Esophagus mucosa (tissue), 1 donor: Measurements from ENCODE around the gene TCF12. TPM values are rescaled to one million over a fixed set of nuclear protein-coding genes. Genes with fewer than 3 reads are reported as not detected.

Experiments used
- ATAC-seq: fragments of 200-7000 bp; cut with Tn5 transposase; one replicate; pipeline ENCODE4 v1.9.1; 2020
- total RNA-seq: library from RNA; stranded (reverse); gene quantifications from one replicate; pipeline ENCODE4 v1.2.4, GENCODE V29; 2023
- donor health status: DM: yes; HTN: yes; CAD: no.

TCF12 gene
- total RNA-seq, 1 donor from 2014 or later: 47.9 TPM

DNA sequence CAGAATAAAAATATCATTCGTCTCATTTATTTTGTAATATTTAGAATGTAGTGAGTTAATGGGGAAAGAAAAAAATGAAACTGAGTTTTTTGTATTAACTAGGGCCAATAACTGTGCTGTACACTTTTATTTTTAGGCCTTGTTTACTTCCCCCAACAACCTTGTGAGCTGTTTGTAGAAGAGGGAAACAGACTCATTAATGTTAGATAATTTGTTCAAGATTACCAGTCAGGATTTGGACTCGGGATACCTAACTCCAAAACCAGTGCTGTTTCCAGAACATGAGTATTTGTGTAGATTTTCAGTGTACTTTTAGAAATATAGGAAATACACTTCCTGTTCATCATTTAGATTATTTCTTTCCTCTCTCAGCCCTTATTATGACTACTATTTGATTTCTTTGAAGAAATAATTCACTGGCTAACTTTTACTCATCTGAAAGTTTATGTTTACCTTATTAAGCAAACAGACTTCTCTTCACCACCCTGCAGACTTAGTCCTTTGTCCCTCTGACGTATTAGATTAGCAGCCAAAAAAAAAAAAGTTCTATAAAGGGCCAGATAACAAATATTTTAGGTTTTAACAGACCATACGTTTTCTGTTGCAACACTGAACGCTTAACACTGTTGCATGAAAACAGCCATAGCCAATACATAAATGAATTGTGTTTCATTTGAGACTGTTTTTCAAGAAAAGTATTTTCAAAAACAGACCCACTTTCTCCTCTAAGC lies 265.3 kb downstream of the TCF12 start:
- ATAC-seq: no peak

DNA sequence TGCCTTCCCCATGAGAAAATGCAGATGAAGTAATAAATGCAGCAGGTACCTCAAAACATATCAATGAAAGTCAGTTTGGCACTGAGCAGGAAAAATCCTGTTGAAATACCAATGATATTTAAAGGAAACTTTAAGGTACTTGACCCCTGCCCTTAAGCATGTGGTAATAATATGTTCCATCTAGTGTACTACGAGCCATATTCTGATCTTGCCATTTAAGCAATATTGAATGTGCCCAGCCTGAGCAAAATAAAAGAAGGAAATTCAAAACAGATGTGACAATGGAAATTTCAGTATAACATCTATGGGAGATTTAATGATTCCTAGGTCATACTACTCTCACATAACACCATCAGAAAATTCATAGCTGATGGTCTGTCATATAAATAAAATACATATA lies 266.1 kb downstream of the TCF12 start:
- ATAC-seq: no peak

DNA sequence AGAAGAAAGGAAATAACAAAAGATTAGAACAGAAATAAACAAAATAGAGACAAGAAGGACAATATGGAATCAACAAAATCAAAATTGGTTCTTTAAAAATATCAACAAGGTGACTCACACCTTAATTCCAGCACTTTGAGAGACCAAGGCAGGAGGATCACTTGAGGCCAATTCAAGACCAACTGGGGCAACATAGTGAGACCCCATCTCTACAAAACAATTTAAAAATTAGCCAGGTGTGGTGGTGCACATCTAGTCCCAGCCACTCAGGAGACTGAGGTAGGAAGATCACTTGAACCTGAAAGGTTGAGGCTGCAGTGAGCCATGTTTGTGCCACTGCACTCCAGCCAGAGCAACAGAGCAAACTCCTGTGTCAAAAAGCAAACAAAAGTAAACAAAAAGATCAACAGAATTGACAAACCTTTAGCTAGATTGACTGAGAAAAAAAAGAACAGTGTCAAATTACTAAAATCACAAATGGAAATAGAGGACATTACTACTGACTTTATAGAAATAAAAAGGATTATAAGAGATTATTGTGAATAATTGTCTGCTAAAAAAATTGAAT lies 267.1 kb downstream of the TCF12 start:
- no peak for ATAC-seq

DNA sequence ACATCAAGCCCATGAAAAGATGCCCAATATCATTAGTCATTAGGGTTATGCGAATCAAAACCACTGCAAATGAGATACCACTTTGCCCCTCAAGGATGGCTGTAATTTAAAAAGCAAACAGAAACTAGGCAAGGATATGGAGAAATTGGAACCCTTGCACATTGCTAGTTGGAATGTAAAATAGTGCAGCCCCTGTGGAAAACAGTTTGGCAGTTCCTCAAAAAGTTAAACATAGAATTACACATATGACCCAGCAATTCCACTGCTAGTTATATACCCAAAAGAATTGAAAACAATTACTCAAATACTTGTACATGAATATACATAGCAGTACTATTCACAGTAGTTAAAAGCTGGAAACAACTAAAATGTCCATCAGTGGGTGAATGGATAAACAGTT lies 271.0 kb downstream of the TCF12 start:
- no peak for ATAC-seq

DNA sequence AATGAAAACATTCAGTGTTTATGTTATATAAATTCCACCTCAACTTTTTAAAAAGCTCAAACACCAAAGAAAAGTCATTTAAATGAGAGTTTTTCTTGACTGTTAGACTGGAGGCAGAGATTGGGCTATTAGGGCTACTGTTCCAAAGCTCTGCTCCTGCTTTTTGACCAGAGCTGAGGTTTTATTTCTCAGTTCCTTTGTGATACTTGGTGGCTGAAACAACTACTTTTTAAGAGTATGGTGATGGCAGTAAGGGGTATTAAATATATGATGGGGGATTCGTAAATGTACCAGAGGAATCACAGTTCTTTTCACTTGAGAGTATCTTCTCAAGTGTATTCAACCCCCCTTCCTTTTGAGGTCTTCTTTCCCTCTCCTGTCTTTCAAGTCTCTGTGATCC lies 271.8 kb downstream of the TCF12 start:
- no peak for ATAC-seq

DNA sequence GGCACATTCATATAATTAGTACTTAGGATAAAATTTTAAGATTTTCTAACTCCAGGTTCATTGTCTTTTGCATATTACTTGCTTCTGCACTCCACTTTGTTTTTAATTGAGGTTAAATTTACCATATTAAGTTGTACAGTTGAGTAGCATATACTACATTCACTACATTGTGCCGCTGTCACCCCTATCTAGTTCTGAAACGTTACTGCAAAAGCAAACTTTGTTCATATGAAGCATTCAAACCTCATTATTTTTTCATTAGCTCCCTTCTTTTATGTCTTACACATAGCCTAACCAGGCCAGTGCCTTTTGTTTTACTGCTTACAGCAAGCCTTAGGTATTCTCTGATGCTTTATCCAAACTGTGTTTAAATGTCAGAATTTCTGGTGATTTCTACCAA lies 274.7 kb downstream of the TCF12 start:
- no peak for ATAC-seq

DNA sequence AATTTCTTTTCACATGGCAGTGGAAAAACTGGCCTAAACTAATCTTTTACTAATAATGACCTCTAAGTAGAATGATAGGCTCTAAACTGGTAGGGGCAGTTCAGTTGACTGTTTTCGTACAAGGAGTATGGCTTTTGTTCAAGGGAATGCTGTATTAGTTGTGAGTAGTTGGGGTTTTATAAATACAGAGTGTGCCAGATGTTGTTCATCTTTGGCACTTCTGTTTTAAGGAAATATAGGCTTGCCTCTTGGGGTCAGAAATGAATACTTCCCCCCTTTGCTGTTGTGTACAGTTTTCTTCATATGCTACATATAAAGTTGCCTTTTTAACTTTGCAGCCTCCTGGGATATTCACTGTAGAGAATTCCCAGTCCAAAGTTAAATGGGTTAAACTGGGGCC lies 276.9 kb downstream of the TCF12 start:
- ATAC-seq: no peak

DNA sequence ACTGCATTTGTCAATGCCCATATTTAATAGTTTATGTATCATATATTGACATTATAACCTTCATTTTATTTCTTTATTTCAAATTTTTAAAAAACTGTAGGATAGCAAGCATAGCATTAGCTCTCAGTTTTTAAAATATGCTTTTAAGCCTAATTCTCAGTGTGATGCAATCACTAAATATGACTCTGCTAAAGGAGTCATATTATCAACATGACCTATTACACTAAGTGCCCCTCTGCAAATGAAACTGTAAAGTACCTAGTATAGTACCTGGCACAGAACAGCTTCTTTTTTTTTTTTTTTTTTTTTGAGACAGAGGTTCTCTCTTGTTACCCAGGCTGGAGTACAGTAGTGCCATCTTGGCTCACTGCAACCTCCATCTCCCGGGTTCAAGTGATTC lies 278.4 kb downstream of the TCF12 start:
- no peak for ATAC-seq

DNA sequence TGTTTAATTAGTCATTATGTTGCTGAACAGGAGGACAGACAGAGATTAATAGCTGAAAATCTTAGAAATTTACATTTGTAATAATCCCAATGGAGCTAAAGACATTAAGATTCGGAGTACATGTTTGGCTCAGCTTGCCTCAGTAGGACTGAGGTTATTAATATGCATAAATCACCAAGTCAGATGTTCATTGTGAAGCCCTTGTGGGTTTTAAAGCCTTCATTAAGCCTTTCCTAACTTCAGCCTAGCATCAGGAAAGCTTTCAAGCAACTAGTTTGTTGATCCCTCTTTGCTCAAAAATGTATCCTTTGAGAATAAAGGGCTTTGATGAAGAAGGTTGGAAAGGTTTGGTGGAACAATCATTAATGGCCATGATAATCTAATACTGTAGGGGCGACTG lies 279.7 kb downstream of the TCF12 start:
- ATAC-seq: no peak

DNA sequence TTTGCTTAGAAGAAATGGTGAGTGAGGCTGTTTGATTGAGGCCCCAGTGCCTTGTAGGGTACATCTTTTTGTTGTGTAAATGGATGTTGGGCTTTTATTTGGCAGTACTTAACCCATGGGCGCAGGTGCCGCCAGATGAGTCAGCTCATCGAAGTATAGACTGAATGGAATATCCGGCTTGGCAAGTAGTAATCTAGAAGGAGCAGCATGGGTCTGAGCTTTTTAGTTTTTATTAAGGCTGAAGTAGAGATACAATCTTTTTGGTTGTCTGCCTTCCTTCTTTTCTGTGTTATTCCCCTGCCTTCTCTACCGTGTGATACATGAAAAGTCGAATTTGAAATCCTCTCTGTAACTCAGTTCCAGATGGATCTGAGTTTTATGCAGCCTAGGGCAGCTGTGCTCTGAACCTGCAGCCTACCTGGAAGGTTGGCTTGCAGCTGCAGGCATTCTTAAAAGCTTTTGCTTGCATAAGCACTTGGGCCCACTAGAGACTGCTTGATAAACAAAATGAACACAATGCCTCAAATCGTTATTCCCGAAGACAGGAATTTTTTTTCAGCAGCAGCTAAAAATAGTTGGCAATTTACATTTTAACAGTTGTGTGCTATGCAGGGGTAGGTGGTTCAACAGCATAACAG lies 280.3 kb downstream of the TCF12 start:
- peak; percentile 44 for ATAC-seq

DNA sequence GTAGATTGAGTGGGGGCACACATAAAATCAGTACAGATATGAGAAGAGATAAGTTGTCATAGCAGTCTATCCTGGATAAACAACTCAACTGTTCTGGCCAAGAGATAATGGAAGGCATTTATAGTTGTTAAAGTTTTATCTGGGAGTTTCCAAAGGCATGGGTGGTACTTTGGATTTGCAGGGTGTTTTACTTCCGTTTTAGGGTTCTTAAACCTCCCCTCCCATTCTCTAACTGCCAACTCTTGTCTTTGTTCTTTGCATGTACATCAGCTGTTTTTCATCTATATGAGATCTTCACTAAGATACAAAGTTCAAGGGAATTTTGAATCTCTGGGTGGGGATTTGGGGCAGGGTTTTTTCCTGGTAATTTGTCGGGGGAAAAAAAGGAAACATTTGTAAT lies 283.1 kb downstream of the TCF12 start:
- no peak for ATAC-seq

DNA sequence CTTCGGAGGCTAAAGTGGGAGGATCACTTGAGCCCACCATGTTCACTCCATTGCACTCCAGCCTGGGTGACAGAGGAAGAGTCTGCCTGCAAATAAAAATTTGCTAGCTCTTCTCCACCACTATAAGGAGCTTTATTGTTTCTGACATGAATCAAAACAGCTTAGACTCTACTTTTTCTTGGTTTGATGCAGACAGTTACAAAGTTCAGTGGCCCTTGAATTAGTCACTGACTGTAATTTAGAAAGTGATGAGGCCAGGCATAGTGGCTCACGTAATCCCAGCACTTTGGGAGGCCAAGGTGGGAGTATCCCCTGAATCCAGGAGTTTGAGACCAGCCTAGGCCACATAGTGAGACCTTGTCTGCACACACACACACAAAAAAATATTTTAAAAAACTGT lies 285.5 kb downstream of the TCF12 start:
- no peak for ATAC-seq

DNA sequence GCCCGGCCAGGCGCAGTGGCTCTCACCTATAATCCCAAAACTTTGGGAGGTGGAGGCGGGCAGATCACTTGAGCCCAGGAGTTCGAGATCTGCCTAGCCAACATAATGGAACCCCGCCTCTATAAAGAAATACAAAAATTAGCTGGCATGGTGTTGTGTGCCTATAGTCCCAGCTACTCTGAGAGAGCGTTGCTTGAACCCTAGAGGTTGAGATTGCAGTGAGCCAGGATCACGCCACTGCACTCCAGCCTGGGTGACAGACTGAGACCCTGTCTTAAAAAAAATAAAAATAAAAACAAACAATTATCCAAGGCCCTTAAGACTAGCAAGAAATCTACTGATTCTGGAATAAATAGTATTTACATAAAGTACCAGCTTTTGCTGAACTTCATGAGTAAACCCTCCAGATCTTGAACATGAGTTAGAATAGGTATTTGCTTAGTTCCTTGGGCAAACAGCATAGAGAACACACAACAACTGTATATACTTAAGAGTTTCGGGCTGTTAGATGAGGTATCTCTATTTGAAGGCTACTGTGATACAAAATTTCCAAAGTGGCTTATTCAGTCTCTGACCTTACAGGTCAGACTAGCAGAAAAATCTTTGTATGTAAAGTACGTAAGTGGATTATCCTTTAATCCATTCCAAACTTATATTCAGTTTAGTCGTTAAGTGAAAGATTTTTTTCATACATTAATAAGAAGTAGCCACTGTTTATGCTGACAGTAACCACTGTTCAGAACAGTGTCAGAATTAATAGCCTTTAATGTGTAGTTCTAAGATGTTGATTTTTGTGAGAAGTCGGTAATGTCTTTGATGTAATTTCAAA lies 286.8 kb downstream of the TCF12 start:
- no peak for ATAC-seq

DNA sequence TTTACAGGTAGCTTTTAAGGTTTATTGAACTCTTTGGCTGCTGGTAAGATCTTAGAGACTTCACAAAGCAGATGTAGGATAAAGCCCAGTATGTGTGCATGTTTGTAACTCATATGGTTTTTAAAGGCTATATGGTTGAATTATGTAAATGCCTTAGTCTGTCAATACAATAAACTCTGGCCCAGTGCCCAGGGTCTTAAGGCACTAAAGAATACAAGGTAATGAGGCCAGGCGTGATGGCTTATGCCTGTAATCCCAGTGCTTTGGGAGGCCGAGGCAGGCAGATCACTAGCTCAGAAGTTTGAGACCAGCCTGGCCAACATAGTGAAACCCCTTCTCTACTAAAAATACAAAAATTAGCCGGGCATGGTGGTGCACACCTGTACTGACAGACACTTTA lies 287.6 kb downstream of the TCF12 start:
- no peak for ATAC-seq

DNA sequence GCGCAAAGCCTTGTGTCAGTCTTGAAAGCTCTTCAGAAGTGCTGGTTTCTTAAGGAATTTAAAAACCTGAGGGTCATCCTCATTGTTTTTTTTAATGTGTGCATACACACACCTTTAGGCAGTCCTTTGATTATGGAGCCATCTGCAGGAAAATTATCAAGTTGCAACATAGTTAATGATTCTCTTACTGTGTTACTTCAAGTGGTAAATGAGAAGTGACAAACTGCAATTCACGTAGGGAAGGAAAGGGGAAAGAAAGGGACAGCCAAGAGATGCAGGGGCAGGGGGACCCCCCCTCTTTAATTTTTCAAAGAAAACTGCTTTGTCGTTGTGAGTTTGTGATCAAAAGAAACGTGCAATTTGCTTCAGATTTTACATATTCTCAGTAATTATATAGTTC lies 295.4 kb downstream of the TCF12 start:
- peak; percentile 41 for ATAC-seq

DNA sequence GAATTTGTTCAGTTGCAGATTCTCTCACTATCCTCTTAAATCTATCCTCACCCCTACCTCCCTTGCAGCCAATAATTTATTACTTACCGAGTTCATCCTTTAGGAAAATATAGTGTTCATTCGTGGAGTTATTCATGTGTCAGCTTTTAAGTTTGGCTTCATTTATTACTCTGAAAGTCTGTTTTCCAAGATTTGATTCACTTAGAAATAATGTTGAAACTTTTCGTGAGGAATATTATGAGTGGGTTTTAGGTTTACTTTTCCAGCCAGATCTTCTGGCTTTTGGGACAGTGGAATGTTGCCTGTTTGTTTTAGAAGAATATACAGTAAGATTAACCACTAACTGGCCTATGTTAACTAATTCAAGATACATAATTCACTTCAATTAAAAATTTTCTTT lies 296.9 kb downstream of the TCF12 start:
- no peak for ATAC-seq

DNA sequence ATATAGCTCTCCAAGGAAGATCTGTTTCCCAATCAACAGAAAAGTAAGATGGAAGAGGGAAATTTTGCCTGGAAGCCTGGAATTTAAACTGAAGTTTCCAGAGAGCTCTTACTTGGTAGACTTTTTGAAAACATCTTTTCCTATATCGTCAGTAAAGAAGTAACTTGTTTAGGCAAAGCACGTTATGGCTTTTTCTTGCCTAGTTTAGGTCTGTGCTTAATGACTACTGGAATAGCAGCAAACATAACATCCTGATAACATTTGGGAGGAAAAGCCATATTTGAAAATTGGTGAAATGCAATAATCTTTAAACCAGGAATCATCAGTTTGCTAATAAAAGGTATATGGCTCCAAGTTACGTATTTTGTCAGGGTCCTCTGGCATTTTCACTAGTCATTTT lies 297.4 kb downstream of the TCF12 start:
- ATAC-seq: no peak

DNA sequence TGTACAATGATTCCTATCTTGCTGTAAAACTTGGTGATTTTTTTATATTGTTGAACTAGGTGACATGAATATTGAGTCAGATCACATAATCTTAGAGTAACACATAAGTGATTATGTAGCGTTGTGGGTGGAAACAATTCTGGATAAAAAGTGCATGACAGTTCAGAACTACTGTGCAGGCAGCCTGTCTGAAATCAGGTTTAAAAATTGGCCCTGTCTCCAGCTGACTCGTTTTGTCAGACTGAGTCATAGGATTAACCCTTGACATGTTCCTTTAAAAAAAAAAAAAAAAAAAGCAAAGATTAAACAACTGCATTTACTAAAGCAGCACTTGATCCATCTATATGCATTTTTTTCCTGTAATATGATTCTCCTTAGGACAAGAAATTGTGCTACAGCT lies 297.8 kb downstream of the TCF12 start:
- peak; percentile 93 for ATAC-seq

DNA sequence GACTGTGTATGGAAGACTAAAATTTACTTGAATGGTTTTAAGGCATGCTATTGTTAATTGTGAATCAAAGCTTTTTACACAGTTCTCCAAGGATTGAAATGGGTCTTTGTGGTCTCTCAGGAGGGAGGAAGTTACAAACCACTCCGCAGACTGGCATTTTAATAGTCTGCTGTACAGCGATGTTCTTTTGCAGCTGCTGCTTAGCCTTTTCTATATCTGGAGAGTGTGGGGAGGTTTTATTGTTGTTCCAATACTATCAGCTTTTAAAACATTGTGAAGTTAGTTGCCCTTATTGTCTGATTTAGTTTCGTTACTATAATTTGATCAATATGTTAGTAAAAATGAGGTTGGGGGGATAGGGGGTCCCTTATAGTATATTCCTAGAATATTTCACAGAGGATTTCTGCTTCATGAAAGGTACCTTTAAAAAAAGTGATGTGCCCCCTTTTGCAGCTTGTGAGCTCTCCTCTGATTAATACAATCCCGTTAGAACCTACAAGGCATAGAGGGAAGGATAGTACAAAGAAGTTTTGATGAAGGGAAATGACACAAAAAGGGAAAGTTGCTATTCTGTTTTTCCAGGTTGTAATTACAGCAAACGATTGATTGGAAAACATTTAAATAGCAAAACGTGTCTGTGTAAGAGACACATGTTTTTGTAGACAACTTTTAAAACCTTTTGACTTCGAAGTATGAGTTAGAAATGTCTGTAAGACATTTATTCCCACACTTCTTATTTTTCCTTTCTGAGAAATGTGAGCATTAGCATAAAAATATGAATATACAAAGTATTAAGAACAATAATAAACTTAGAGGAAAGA lies 299.5 kb downstream of the TCF12 start:
- no peak for ATAC-seq

DNA sequence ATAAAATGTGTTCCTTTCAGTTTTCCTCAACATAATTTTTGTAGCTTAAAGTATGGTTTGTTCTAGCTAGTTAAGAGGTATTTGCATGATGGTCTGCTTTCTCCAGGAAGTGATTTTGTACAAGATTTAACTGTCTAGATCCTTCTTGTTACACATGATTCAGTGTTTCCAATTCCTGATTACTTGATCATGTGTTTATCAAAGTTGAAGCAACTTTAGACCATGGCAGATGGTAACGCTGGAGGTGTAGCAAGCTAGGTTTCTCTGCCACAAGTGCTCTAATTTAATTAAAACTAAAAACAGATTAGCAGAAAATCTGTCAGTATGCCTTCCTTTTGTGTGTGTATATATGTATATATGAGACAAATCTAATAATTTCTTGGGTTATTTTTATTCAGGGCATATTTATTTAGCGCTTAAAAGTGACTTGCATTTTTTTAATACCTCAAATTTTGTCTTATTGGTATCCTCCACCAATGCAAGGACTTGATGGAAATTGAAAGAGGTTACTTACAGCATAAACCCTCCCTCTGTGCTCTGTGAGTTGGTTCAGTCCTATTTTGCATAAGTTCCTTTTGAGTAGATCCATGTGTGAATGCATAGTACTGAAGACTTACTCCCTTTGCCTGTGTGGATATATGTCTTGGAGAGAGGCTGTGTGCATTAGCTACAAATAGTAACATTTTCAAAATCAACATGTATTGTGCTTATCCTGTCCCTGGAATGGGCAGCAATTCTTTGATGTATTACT lies 300.6 kb downstream of the TCF12 start:
- peak; percentile 32 for ATAC-seq

DNA sequence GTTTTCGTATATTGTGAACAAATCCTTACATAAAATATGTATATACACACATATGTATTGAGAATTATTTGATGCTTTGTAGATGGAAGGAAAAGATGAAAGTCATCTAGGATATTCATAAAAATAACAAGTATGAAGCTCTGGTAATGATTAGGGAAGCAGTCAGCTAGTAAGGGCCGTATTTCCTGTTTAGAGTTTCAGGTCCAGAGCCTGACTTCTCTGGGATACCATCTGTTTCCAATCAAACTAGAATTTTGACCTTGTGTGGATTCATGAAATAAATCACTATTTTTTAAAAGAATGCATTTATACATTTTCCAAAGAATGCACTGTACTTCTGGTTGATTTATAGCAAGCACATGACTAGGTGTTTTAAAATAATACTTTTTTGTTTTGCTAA lies 301.8 kb downstream of the TCF12 start:
- no peak for ATAC-seq

DNA sequence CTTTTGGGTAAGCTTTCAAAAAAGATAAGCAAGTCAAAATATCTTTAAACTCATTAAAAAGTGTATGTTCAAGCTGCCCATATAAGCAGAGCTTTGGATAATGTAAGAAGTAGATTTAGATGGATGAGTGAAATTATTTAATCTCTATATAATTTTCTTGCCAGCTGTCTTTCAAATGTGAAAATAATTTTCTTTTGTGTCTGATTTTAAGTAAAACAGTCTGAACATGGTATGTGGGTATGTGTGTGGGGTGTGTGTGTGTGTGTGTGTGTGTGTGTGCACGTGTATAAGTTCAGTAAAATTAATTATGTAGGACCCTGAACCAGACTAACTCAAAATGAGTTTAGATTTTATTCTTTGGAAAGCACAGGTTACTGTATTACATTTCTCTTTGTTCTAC lies 302.7 kb downstream of the TCF12 start:
- no peak for ATAC-seq
